IMR-90 (cell line): ENCODE results near the gene CCNA1. TPM values are rescaled to one million over a fixed set of nuclear protein-coding genes. Genes with fewer than 3 reads are reported as not detected.

Source experiments
- ATAC-seq: fragments of 200-7000 bp; cut with Tn5 transposase; 2 replicates; pipeline ENCODE4 v1.9.1; 2020; ENCODE audit warnings: low read depth, mild to moderate bottlenecking, moderate library complexity
- Bru-seq: library from RNA; stranded (reverse); fragments of 400-500 nt; gene quantifications from one replicate; lab custom pipeline; 2021; lab: Mats Ljungman, UMichigan
- BruChase-seq, 2 experiments: library from RNA; stranded (reverse); fragments of 400-500 nt; gene quantifications; one replicate each; lab custom pipeline; 2021; lab: Mats Ljungman, UMichigan
- BruUV-seq: library from RNA; stranded (reverse); fragments of 400-500 nt; replicated peaks from 2 replicates; lab custom pipeline; 2021; lab: Mats Ljungman, UMichigan
- CTCF ChIA-PET: fragments of 300-600 bp; formaldehyde crosslinking; extraction: SDS; loops from one replicate; lab custom pipeline; 2021; ENCODE audit warnings: antibody characterized with exemption; lab: Yijun Ruan, JAX
- POLR2A ChIA-PET: fragments of 300-600 bp; sonication (Branson Sonifier 250); formaldehyde crosslinking; loops from one replicate; lab custom pipeline; 2022; ENCODE audit warnings: antibody characterized with exemption; ENCODE audit not compliant: unreplicated experiment; lab: Charles Lee
- DNase-seq: peaks from one replicate; pipeline ENCODE4 v3.0.0; 2013
- H2AFZ ChIP-seq: replicated peaks from 2 replicates; pipeline ENCODE3; 2013; ENCODE audit warnings: low read length, mild to moderate bottlenecking; ENCODE audit not compliant: poor library complexity
- H2AK5ac ChIP-seq: 2 replicates; pipeline ENCODE4 v1.6.1; 2013; ENCODE audit warnings: low read depth, low read length, inconsistent platforms
- H2AK9ac ChIP-seq: replicated peaks from 2 replicates; pipeline ENCODE3; 2013; ENCODE audit warnings: mild to moderate bottlenecking, low read depth, low read length, moderate library complexity; ENCODE audit not compliant: poor library complexity
- H2BK120ac ChIP-seq: 2 replicates; pipeline ENCODE4 v1.6.1; 2013; ENCODE audit warnings: low read depth, low read length, inconsistent platforms
- H2BK15ac ChIP-seq: 3 replicates; pipeline ENCODE4 v1.6.1; 2013; ENCODE audit warnings: low read depth, low read length, inconsistent platforms
- H2BK20ac ChIP-seq: 2 replicates; pipeline ENCODE4 v1.6.1; 2013; ENCODE audit warnings: low read depth, mild to moderate bottlenecking, inconsistent platforms, low read length, moderate library complexity
- H2BK5ac ChIP-seq: 2 replicates; pipeline ENCODE4 v1.6.1; 2013; ENCODE audit warnings: mild to moderate bottlenecking, low read depth, low read length, inconsistent platforms; ENCODE audit not compliant: poor library complexity, severe bottlenecking
- H3K14ac ChIP-seq: replicated peaks from 2 replicates; pipeline ENCODE4 v1.6.1; 2013; ENCODE audit warnings: low read depth, low read length, inconsistent platforms
- H3K18ac ChIP-seq: 2 replicates; pipeline ENCODE4 v1.6.1; 2013; ENCODE audit warnings: low read depth, low read length, control low read depth
- H3K23ac ChIP-seq: 2 replicates; pipeline ENCODE4 v1.6.1; 2013; ENCODE audit warnings: low read depth, low read length, inconsistent platforms
- H3K27ac ChIP-seq: 2 replicates; pipeline ENCODE4 v1.5.1; 2013; ENCODE audit warnings: mild to moderate bottlenecking, control low read depth, low read length; ENCODE audit not compliant: insufficient read depth
- H3K27me3 ChIP-seq: 2 replicates; pipeline ENCODE4 v1.6.1; 2013; ENCODE audit warnings: low read length; ENCODE audit not compliant: control insufficient read depth, insufficient read depth
- H3K36me3 ChIP-seq: 2 replicates; pipeline ENCODE4 v1.6.1; 2013; ENCODE audit warnings: low read length, mixed read lengths; ENCODE audit not compliant: control insufficient read depth, insufficient read depth
- H3K4ac ChIP-seq: 2 replicates; pipeline ENCODE4 v1.6.1; 2013; ENCODE audit warnings: low read depth, low read length, inconsistent platforms
- H3K4me1 ChIP-seq: 2 replicates; pipeline ENCODE4 v1.6.1; 2013; ENCODE audit warnings: low read length, mixed read lengths; ENCODE audit not compliant: control insufficient read depth, insufficient read depth
- H3K4me2 ChIP-seq: 2 replicates; pipeline ENCODE4 v1.6.1; 2013; ENCODE audit warnings: low read depth, mild to moderate bottlenecking, control low read depth, low read length, moderate library complexity
- H3K4me3 ChIP-seq: 2 replicates; pipeline ENCODE4 v1.5.1; 2013; ENCODE audit warnings: low read depth, mild to moderate bottlenecking, control low read depth, low read length, moderate library complexity; ENCODE audit not compliant: insufficient read depth
- H3K56ac ChIP-seq: 2 replicates; pipeline ENCODE4 v1.6.1; 2013; ENCODE audit warnings: low read length, inconsistent platforms; ENCODE audit not compliant: insufficient read depth; ENCODE audit errors: extremely low read depth
- H3K79me1 ChIP-seq, 2 experiments: 2 replicates each; pipeline ENCODE4 v1.6.1; 2013; ENCODE audit warnings: low read length in 2 of 2, inconsistent platforms in 1 of 2, low read depth in 1 of 2
- H3K9ac ChIP-seq: 2 replicates; pipeline ENCODE4 v1.6.1; 2013; ENCODE audit warnings: low read depth, low read length, control low read depth
- H3K9me1 ChIP-seq: 2 replicates; pipeline ENCODE4 v1.6.1; 2013; ENCODE audit warnings: low read length, inconsistent platforms; ENCODE audit not compliant: insufficient read depth
- H3K9me3 ChIP-seq: 2 replicates; pipeline ENCODE4 v1.6.1; 2013; ENCODE audit warnings: low read length; ENCODE audit not compliant: control insufficient read depth, insufficient read depth
- H4K20me1 ChIP-seq: 2 replicates; pipeline ENCODE4 v1.6.1; 2013; ENCODE audit warnings: low read length, inconsistent platforms; ENCODE audit not compliant: insufficient read depth
- H4K5ac ChIP-seq: 2 replicates; pipeline ENCODE4 v1.6.1; 2013; ENCODE audit warnings: mild to moderate bottlenecking, low read depth, low read length, control low read depth
- H4K8ac ChIP-seq, 2 experiments: 2 replicates each; pipeline ENCODE4 v1.6.1; 2013; ENCODE audit warnings: low read depth in 2 of 2, low read length in 2 of 2, control low read depth in 1 of 2, inconsistent platforms in 1 of 2
- H4K91ac ChIP-seq: 2 replicates; pipeline ENCODE4 v1.6.1; 2013; ENCODE audit warnings: low read depth, low read length, inconsistent platforms; ENCODE audit not compliant: insufficient read depth
- BHLHE40 ChIP-seq: fragments of 150-350 bp; IDR thresholded peaks from 2 replicates; pipeline ENCODE4 v1.6.1; 2016; ENCODE audit warnings: mild to moderate bottlenecking, low read depth, low read length
- CEBPB ChIP-seq: IDR thresholded peaks from 2 replicates; pipeline ENCODE4 v1.6.1; 2012; ENCODE audit warnings: low read depth, low read length, improper control_type of control experiment
- CTCF ChIP-seq: conservative IDR thresholded peaks from 2 replicates; pipeline ENCODE4 v1.5.1; 2012; ENCODE audit warnings: mild to moderate bottlenecking, low read depth, low read length, improper control_type of control experiment
- ELK1 ChIP-seq: fragments of 150-350 bp; IDR thresholded peaks from 2 replicates; pipeline ENCODE4 v1.6.1; 2016; ENCODE audit warnings: low read depth, mild to moderate bottlenecking, low read length, moderate library complexity, borderline replicate concordance
- FOS ChIP-seq: fragments of 150-350 bp; IDR thresholded peaks from 2 replicates; pipeline ENCODE4 v1.6.1; 2016; ENCODE audit warnings: low read depth, low read length
- MAFK ChIP-seq: IDR thresholded peaks from 2 replicates; pipeline ENCODE4 v1.6.1; 2012; ENCODE audit warnings: low read depth, low read length, improper control_type of control experiment
- MAZ ChIP-seq: IDR thresholded peaks from 2 replicates; pipeline ENCODE4 v1.6.1; 2012; ENCODE audit warnings: low read depth, mild to moderate bottlenecking, low read length, improper control_type of control experiment, moderate library complexity, borderline replicate concordance
- NFE2L2 ChIP-seq: fragments of 150-350 bp; IDR thresholded peaks from 2 replicates; pipeline ENCODE4 v1.6.1; 2016; ENCODE audit warnings: low read depth, mild to moderate bottlenecking, low read length
- POLR2A ChIP-seq: IDR thresholded peaks from 2 replicates; pipeline ENCODE4 v1.6.1; 2012; ENCODE audit warnings: mild to moderate bottlenecking, low read depth, low read length
- RAD21 ChIP-seq: IDR thresholded peaks from 2 replicates; pipeline ENCODE4 v1.6.1; 2012; ENCODE audit warnings: low read length, improper control_type of control experiment
- RCOR1 ChIP-seq: IDR thresholded peaks from 2 replicates; pipeline ENCODE4 v1.6.1; 2012; ENCODE audit warnings: mild to moderate bottlenecking, low read length, improper control_type of control experiment; ENCODE audit not compliant: insufficient replicate concordance
- RFX5 ChIP-seq: IDR thresholded peaks from 2 replicates; pipeline ENCODE4 v1.8.0; 2012; ENCODE audit warnings: low read depth, mild to moderate bottlenecking, low read length, moderate library complexity
- SMC3 ChIP-seq: fragments of 150-350 bp; IDR thresholded peaks from 2 replicates; pipeline ENCODE4 v1.6.1; 2016; ENCODE audit warnings: low read depth, mild to moderate bottlenecking, antibody characterized with exemption, low read length, moderate library complexity
- USF2 ChIP-seq: fragments of 150-350 bp; IDR thresholded peaks from 2 replicates; pipeline ENCODE4 v1.6.1; 2017; ENCODE audit warnings: mild to moderate bottlenecking, antibody characterized with exemption, low read length, low read depth
- WGBS, 2 experiments: methylation state at CpG; one replicate each; pipeline versions ENCODE4 v1.1.5 to v1.1.7; 2013; ENCODE audit warnings: missing lambda C conversion rate in 2 of 2; ENCODE audit not compliant: insufficient read length in 1 of 2; ENCODE audit errors: extremely low coverage in 2 of 2; 5-methylcytosine and 5-hydroxymethylcytosine counted together
- dilution Hi-C: fragments of 300-500 bp; cut with HindIII; formaldehyde crosslinking; loops from one replicate; pipeline ENCODE4 v1.14.3; 2018; ENCODE audit warnings: low sequenced_read_pairs; ENCODE audit not compliant: unreplicated experiment
- in situ Hi-C: fragments of 300-500 bp; cut with MboI; formaldehyde crosslinking; loops from 3 replicates; pipeline ENCODE4 v1.14.3; 2019; ENCODE audit warnings: low sequenced_read_pairs, inconsistent platforms, mixed read lengths
- intact Hi-C: fragments of 100-400 bp; cut with micrococcal nuclease; formaldehyde crosslinking; loops from 2 replicates; pipeline ENCODE4 v1.10.0; 2022
- long read RNA-seq: library from polyadenylated mRNA; unstranded; transcript quantifications from one replicate; pipeline ENCODE4 v2.0.0, GENCODE V29; 2021; ENCODE audit not compliant: unreplicated experiment
- polyA plus RNA-seq, 3 experiments: library from polyadenylated mRNA; depleted of rRNA; stranded (reverse); fragments of >200 nt; gene quantifications; 2 replicates each; pipeline ENCODE4 v1.2.3, GENCODE V29; 2012; ENCODE audit warnings: low replicate concordance in 1 of 3
- total RNA-seq: library from RNA; depleted of rRNA; stranded (reverse); fragments of >200 nt; gene quantifications from 2 replicates; pipeline ENCODE4 v1.2.3, GENCODE V29; 2012; rRNA removed

The CCNA1 gene
- total RNA-seq (not detected in 2 replicates), polyA plus RNA-seq (2012; rRNA removed) (0.07 TPM in 1 of 2 replicates, not detected in the other), Bru-seq, nascent RNA (not detected), BruChase-seq, experiment 1, labeled RNA remaining after a 6-hour chase (not detected), BruChase-seq, experiment 2, labeled RNA remaining after a 2-hour chase (not detected)
- polyA plus RNA-seq (2012; cell fraction: cytosol; rRNA removed), result 0.03 TPM in 1 of 2 replicates, not detected in the other
- 0.03 TPM in 1 of 2 replicates, not detected in the other for polyA plus RNA-seq (2012; cell fraction: nucleus; rRNA removed; ENCODE audit: low replicate concordance)
- long read RNA-seq, result 0 reads

GRCh38 chr13:36432106-36432544 lies at the start of gene CCNA1:
TSS of gene CCNA1 (plus strand) at chr13:36432495. CDS start at chr13:36433057, 562 bp downstream.
- DNase-seq, result no peak
- no peak within 1 kb of the TSS for H2BK20ac ChIP-seq
- TF ChIP-seq MAFK (no peak), CEBPB (no peak), CTCF (no peak), FOS (no peak), NFE2L2 (no peak), USF2 (no peak), MAZ (no peak), POLR2A (no peak), RFX5 (no peak), RAD21 (no peak), RCOR1 (no peak), SMC3 (no peak), ELK1 (no peak), BHLHE40 (no peak)
- CTCF ChIA-PET, result no interaction called here
- H3K9me1 ChIP-seq, result no peaks in the 10 kb centered on the region
- H3K4me3 ChIP-seq, result no peak within 1 kb of the TSS
- H3K9me3 ChIP-seq, result 0 out of 2 replicates have a peak, but pooled peaks cover 2% of the 10 kb centered on the region
- no peak within 1 kb of the TSS for H3K27ac ChIP-seq
- H2BK5ac ChIP-seq, result no peak within 1 kb of the TSS
- BruUV-seq, result no TSS peak
- in situ Hi-C loops, result no loop called here
- peaks cover 38% of the 10 kb centered on the region for H3K27me3 ChIP-seq
- H2AK5ac ChIP-seq, result no peak within 1 kb of the TSS
- H4K5ac ChIP-seq, result no peak within 1 kb of the TSS
- no peak within 1 kb of the TSS for H4K8ac ChIP-seq
- WGBS, 2 experiments, result 0% methylated on average over 9 of the region's 46 CpGs; no CpG with 5 or more reads in 1 of the 2 experiments
- H3K4ac ChIP-seq, result no peak within 1 kb of the TSS
- H3K14ac ChIP-seq, result no peak within 1 kb of the TSS
- peak within 1 kb of the TSS; percentile 3 for H2AK9ac ChIP-seq
- no peak within 1 kb of the TSS for H3K56ac ChIP-seq
- H3K4me1 ChIP-seq, result no peaks in the 10 kb centered on the region
- no peaks in the 10 kb centered on the region for H3K79me1 ChIP-seq
- peak within 1 kb of the TSS; percentile 27; the same call in 1 of the 2 replicates for H3K4me2 ChIP-seq
- POLR2A ChIA-PET, result no interaction called here
- H4K20me1 ChIP-seq, result no peaks in the 10 kb centered on the region
- H3K18ac ChIP-seq, result no peak within 1 kb of the TSS
- no peak within 1 kb of the TSS for H3K23ac ChIP-seq
- peak within 1 kb of the TSS; percentile 81 for H2AFZ ChIP-seq
- no peak within 1 kb of the TSS for H2BK120ac ChIP-seq
- dilution Hi-C loops, result no loop called here
- H3K36me3 ChIP-seq, result no peaks in the 10 kb centered on the region
- no peak within 1 kb of the TSS for H4K91ac ChIP-seq
- H3K9ac ChIP-seq, result no peak within 1 kb of the TSS
- H2BK15ac ChIP-seq, result no peak within 1 kb of the TSS
- ATAC-seq, result peak; percentile 67
- intact Hi-C loops, result no loop called here
